UCSD-AML1 (cell line): ENCODE data around the gene AGO1.
"Not testable (repeated sequence)": the region's sequence is repeated elsewhere in the genome, so short reads cannot be mapped to it uniquely, and the experiment has no call there.

ENCODE experiments used
- DNase-seq: peaks from one replicate; lab custom pipeline; 2025; ENCODE audit not compliant: unreplicated experiment; lab: John Stamatoyannopoulos, UW

The AGO1 gene

GRCh38 chr1:35915693-35916092 is 32.7 kb downstream of the AGO1 start:
- DNase-seq, result no peak

GRCh38 chr1:35923791-35924221 is 40.8 kb downstream of the AGO1 start:
- DNase-seq, result no peak

- no peak for DNase-seq
These were observed 41.8 kb downstream of the AGO1 start for GRCh38 chr1:35924838-35925237.

GRCh38 chr1:35925741-35926140 is 42.7 kb downstream of the AGO1 start:
- DNase-seq, result no peak

- no peak for DNase-seq
These were observed 44.5 kb downstream of the AGO1 start for GRCh38 chr1:35927472-35927871.

- DNase-seq, result peak; percentile 67
These were observed 47.0 kb downstream of the AGO1 start for GRCh38 chr1:35929730-35930592.

GRCh38 chr1:35930593-35931445 is 47.8 kb downstream of the AGO1 start, which contains the start of gene AGO3:
Gene AGO3, plus strand, starts transcription at chr1:35931105. Its CDS starts 322 bp downstream, at chr1:35931427.
- peak; percentile 91 for DNase-seq

GRCh38 chr1:35931446-35932157 is 48.6 kb downstream of the AGO1 start:
- DNase-seq, result no peak

GRCh38 chr1:35932158-35932636 is 49.2 kb downstream of the AGO1 start:
- DNase-seq, result no peak

GRCh38 chr1:35932941-35933340 is 49.9 kb downstream of the AGO1 start:
- no peak for DNase-seq

GRCh38 chr1:35935442-35936388 is 52.7 kb downstream of the AGO1 start:
- no peak for DNase-seq

GRCh38 chr1:35936838-35937237 is 53.8 kb downstream of the AGO1 start:
- DNase-seq, result no peak

- DNase-seq, result no peak
These were observed 56.5 kb downstream of the AGO1 start for GRCh38 chr1:35939484-35939883.

GRCh38 chr1:35945327-35945726 is 62.3 kb downstream of the AGO1 start:
- no peak for DNase-seq

GRCh38 chr1:35947547-35947946 is 64.5 kb downstream of the AGO1 start:
- no peak for DNase-seq

GRCh38 chr1:35958558-35958957 is 75.5 kb downstream of the AGO1 start:
- DNase-seq, result no peak

- DNase-seq, result no peak
These were observed 76.3 kb downstream of the AGO1 start for GRCh38 chr1:35959304-35959703.

- DNase-seq, result no peak
These were observed 79.9 kb downstream of the AGO1 start for GRCh38 chr1:35962952-35963351.

GRCh38 chr1:35964277-35964676 is 81.3 kb downstream of the AGO1 start:
- not testable (repeated sequence) for DNase-seq

- no peak for DNase-seq
These were observed 85.4 kb downstream of the AGO1 start for GRCh38 chr1:35968396-35968795.
